HG03571 (cell line): Measurements from ENCODE around the gene CSRP3.

Experiments used
- ATAC-seq: cut with Tn5 transposase; IDR thresholded peaks from one replicate; pipeline ENCODE4 v1.9.1; 2021; ENCODE audit not compliant: unreplicated experiment

The CSRP3 gene

GRCh38 chr11:19225581-19225980 lies 23.8 kb upstream of the CSRP3 start:
- ATAC-seq = no peak

- ATAC-seq = no peak
These were observed 23.3 kb upstream of the CSRP3 start for GRCh38 chr11:19225123-19225522.

DNA sequence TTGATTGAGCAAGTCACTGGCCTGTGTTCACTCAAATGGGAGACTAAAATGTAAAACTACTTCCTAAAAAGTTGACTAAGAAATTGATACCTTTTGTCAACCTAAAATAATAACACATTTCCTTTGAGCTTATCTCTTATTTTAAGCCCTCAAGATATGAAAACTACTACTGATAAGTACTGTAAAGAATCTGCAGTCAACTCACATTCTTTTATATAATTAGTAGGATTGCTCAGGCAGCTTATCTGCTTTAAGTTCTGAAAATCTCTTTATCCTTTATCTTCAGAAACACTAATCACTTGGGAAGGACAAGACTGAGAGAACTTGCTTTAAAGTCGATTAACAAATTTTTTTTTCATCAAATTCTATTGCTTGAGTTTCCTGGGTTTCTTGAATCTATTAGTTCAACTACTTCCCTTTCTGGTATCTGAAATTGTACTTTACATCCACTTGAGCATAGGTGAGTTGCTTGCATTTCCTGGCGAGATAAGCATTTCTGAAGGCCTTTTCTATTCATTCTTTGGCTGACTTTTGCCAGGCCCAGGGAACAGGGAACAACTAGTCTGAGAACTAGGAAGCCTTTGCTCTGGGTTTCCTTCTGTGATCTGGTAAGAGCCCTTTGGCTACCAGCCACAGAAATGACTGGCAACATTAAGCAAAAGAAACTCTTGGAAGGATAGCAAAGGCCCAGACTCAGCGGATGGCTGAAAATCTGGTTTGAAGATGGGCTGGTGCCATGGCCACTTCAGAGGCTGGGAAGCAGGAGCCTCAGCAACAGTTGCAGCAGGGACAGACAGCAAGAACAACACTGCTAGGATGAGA lies 19.3 kb upstream of the CSRP3 start:
- no peak for ATAC-seq

DNA sequence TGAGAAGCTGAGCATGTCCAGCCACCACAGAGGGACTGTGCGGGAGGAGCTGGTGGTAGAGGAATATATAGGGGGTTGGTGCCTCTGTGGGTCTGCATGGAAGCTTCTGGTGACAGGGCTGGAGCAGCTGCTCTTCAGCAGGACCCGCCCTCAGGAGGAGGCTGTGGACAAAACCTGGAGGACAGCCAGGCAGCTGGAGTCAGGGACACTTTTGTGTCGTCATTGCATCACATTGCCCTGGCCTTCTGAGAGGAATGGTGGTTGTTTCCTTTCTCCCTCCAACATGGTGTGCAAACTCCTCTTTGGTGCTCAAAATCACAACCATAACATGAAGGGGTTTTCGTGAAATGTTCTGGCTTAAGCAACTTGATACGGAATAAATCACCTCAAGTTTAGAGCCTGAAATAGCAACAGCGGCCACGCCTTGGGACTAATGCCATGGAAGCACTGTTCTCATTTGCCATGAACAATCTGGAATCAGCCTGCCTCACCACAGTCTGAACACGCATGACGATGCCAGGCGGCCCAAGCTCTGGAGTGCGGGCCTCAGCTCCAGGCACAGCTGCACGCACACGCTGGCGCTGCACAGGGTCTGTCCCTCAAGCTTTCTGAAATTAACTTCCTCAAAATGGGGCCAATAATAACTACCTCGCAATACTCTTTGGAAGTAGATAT lies 17.1 kb upstream of the CSRP3 start:
- ATAC-seq = no peak

DNA sequence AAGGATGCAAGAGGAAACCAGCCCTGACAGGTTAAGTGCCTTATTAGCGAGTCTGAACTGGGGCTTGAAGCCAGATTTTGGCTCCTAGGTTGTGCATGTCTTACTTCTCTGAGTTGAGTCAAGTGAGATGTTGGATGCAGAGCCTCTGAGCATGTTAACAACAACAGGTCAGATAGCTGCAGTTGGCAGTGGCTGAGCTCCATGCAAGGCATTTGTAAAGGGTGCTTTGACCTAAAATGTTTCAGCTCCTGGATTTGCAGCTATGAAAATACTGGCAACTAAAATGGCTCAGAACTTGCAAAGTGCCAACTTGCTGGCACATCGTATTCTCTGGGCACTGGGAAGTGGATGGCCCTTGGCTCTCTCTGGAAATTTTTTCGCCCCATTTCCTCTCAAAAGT lies 16.4 kb upstream of the CSRP3 start:
- no peak for ATAC-seq

GRCh38 chr11:19216709-19217374 lies 15.1 kb upstream of the CSRP3 start:
- no peak for ATAC-seq

DNA sequence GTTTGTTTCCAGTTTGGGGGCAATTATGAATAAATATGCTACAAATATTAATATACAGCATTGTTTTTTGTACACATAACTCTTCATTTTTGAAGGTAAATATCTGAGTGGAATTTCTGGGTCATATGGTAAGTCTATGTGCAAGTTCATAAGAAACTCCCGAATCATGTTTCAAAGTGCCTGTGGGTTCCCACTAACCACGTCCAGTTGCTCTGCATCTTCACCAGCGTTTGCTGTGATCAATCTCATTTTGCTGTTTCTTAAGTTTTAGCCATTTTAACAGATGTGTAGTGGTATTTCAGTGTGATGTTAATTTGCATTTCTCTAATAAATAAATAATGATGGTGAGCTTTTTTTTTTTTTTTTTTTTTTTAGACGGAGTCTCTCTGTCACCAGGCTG lies 14.2 kb upstream of the CSRP3 start:
- ATAC-seq = no peak

GRCh38 chr11:19209617-19210370 lies 8.0 kb upstream of the CSRP3 start:
- ATAC-seq = no peak

DNA sequence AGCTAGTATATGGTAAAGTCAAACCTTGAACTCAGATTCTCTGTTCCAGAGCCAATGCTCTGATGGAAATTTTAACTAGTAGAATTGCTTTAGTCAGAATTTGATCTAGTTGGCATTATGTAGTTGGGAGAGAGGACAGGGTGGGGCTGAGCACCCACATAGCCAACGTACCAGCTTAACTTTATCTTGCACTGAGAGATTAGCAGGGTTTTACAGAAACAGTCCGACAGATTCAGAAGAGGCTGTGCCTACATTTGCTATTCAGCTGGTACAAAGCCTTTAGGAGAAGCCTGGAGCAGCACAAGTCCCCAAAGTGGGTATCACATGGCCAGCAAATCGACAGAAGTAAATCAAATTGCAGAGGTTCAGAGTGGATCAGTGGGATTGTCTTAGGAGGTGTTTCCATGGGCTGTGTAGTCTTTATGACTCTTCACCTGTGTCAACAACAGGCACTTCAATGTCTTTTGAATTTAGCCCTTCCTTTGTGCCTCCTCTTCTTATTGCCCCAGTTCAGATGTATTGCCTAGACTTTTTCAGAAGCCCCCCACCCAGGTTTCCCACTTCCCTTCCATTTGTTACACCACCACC lies 7.3 kb upstream of the CSRP3 start:
- no peak for ATAC-seq

DNA sequence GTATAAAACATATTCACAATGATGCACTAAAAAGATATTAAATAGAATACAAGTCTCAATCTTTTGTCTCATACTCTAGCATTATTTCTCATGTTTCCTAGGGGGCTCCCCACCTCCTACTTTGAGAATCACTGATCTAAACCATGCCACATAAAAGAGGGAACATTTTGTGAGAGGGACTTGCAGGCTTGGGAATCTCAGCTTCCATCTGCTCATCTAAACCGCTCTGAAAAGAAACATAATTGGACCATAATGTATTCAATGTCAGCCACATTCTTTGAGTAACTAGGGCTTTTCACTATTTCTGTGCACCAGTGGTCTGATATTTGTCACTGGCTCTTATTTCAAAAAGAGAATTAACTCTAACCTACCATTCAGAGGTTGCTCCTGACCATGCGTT lies 6.4 kb upstream of the CSRP3 start:
- ATAC-seq = no peak

- no peak for ATAC-seq
These were observed 3.1 kb upstream of the CSRP3 start for GRCh38 chr11:19204836-19205235.

GRCh38 chr11:19200410-19201201 lies 1.2 kb downstream of the CSRP3 start:
- no peak for ATAC-seq

GRCh38 chr11:19199771-19200170 lies 2.0 kb downstream of the CSRP3 start:
- ATAC-seq = no peak

- ATAC-seq = no peak
These were observed 2.7 kb downstream of the CSRP3 start for GRCh38 chr11:19199048-19199447.

DNA sequence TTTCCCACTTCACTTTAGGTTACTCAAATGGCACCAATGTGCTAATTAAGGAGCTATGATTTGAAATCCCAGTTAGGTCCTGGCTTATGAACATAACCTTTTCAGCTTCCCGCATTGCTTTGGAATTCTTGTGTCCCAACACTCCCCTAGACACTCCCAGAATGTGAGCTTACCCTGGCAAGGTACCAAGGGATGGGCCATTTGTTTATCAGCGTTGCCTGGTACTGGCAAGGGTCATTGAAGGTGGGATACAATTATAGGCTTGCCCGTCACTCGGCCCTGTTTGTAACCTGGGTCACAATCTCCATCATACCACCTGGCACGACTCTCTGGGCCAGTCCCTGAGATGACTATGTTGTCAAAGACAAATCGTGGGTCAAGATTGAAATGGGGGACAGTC lies 5.4 kb downstream of the CSRP3 start:
- ATAC-seq = no peak

DNA sequence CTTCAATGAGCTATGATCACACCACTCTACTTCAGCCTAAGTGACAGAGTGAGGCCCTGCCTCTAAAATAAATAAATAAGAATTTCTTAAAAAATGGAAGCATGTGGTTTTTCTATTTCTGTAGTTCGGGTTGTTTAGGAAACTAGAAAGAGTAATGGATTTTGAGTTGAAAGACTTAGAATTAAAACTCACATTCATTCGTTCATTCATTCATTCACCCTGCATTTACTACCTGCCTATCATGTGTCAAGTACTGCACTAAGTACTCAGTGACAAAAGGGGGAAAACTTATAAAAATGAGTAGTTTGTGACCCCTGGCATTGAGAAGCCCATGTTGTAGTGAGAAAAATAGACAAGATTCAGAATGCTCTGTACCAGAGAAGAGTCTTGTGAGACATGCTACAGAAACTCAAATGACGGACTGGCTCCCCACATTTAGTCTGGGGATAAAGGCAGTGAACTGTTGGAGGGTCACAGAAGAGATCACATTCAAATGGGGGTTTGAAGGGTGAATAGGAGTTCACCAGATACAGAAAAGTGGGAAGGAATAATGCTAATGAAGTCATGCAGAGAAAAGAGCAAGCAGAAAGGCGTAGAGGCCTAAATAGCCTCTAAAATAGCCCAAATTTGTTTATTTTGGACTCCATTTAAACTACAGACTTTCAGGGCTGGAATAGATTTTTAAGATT lies 7.0 kb downstream of the CSRP3 start:
- ATAC-seq = no peak

- no peak for ATAC-seq
These were observed 7.9 kb downstream of the CSRP3 start for GRCh38 chr11:19193916-19194315.

DNA sequence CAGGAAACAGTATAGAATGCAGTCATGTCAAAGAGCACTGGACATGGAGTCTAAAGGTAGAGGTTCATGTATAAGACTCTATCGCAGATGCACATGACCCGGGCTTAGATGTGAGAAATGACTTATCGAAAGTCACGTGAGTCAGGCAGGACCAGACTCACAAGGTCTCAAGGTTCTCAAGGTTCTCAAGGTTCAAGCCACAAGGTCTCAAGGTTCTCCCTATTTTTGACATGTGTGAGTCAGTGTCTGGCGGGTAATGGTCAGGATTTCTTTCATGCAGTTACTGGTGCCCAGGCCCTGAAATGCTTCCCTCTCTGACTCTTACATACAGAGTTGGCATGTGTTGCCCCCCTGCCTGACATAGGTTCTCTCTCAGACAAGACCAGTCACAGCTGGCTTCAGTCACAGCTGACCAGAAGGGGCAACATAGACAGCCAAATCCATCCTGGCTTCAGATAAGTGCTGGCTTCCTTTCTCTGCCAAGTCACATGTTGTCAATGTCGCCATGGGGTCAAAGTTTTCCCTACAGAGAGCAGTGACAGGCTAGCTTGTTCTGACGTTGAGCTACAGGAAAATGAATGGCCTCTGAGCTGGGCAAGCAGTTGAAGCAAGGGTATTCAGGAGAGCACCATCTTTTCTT lies 10.1 kb downstream of the CSRP3 start:
- no peak for ATAC-seq

DNA sequence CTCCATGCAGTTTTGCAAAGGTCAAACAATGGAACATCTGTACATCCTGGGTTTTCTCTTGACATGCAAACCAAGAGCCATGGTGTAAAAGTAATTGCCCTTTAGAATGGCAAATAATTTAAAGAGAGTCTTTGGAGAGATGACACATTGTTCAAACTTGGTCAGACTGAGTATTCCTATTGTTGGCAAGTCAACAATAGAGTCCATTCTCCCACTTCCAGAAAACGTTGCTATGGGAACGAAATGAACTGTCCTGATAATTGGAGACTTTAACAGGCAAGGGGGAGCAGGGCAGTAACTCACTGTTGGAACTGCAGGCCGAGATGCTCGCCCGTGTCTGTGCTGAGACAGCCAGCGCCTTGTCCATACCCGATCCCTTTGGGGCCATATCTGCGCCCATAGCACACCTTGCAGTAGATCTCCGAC lies 13.9 kb downstream of the CSRP3 start:
- ATAC-seq = no peak
